ENCODE data around the gene ZNF407. TPM values are rescaled to one million over a fixed set of nuclear protein-coding genes. Genes with fewer than 3 reads are reported as not detected.

The ZNF407 gene
- total and polyA plus RNA-seq, 4 donors: 2.8 to 34.9 (median 9.5) TPM

DNA sequence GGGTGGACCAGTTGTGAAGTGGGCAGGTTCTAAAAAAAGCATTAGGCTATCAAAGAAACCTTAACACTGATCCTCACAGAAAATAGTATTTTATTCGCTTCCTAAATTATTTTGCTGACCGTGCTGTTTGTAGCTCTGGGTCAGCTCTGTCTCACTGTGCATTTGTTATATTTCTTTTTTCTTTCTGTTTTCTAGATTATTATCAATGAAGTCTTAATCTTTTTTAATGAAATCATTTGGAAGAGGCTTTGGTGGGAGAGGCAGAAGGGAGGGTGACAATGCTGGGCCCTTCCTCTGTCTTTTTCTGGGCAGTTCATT, 397.7 kb downstream of the ZNF407 start:
- TF ChIP-seq, protein P1, sequence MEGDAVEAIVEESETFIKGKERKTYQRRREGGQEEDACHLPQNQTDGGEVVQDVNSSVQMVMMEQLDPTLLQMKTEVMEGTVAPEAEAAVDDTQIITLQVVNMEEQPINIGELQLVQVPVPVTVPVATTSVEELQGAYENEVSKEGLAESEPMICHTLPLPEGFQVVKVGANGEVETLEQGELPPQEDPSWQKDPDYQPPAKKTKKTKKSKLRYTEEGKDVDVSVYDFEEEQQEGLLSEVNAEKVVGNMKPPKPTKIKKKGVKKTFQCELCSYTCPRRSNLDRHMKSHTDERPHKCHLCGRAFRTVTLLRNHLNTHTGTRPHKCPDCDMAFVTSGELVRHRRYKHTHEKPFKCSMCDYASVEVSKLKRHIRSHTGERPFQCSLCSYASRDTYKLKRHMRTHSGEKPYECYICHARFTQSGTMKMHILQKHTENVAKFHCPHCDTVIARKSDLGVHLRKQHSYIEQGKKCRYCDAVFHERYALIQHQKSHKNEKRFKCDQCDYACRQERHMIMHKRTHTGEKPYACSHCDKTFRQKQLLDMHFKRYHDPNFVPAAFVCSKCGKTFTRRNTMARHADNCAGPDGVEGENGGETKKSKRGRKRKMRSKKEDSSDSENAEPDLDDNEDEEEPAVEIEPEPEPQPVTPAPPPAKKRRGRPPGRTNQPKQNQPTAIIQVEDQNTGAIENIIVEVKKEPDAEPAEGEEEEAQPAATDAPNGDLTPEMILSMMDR (IDR thresholded peaks at IDR 0.05; ENCODE audit: control extremely low read depth, extremely low read depth): no peak
- Histone ChIP-seq H3K27ac (ENCODE audit: low read depth in 1 of 2, low read length in 1 of 2) (peak overlapping the region in 1 of 2 donors; percentile 42), H3K4me3 (no peak overlapping the region), H3K36me3 (ENCODE audit: control insufficient read depth in 4 of 4, insufficient read depth in 4 of 4, low read length in 4 of 4) (no peaks in the 10 kb centered on the region), H3K9me3 (ENCODE audit: control insufficient read depth in 4 of 4, insufficient read depth in 3 of 4, low read length in 3 of 4) (no peaks in the 10 kb centered on the region), H3K4me1 (ENCODE audit: control insufficient read depth in 5 of 5, insufficient read depth in 5 of 5, low read length in 5 of 5) (peaks cover 0 to 8% (median 0%) of the 10 kb centered on the region in 5 donors), H3K9ac (ENCODE audit: insufficient read depth in 1 of 2, low read length in 2 of 2) (no peak overlapping the region), H3K27me3 (ENCODE audit: control insufficient read depth in 3 of 3, insufficient read depth in 3 of 3, low read length in 2 of 3) (no peaks in the 10 kb centered on the region)
- WGBS, 2 donors: 86 to 88% methylated on average over 2 of the region's 2 CpGs
- DNase-seq (no peak), ATAC-seq (ENCODE audit: insufficient read depth, low FRiP score) (no peak)

DNA sequence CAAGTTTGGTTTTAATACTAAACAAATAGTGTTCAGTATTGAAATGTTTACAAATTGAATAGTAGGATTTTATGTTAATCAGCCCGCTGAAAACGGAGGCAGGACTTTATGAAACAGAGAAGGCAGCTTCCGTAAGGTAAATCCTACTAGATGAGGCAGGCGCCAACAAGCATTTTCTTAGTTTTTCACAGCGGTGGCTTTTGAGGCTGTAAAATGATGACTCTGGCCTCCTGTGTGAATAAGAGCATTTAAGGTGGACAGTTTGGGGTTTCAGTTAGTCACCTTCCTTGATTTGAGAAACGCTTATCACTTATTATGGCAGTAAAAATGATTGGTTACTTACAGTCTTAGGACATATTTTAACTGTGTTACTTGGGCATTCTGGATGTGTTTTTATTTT, 398.4 kb downstream of the ZNF407 start:
- Histone ChIP-seq H3K4me1 (ENCODE audit: control insufficient read depth in 5 of 5, insufficient read depth in 5 of 5, low read length in 5 of 5) (peaks cover 0 to 3% (median 0%) of the 10 kb centered on the region in 5 donors), H3K4me3 (no peak overlapping the region), H3K9me3 (ENCODE audit: control insufficient read depth in 4 of 4, insufficient read depth in 3 of 4, low read length in 3 of 4) (no peaks in the 10 kb centered on the region), H3K36me3 (ENCODE audit: control insufficient read depth in 4 of 4, insufficient read depth in 4 of 4, low read length in 4 of 4) (no peaks in the 10 kb centered on the region), H3K9ac (ENCODE audit: insufficient read depth in 1 of 2, low read length in 2 of 2) (no peak overlapping the region), H3K27me3 (ENCODE audit: control insufficient read depth in 3 of 3, insufficient read depth in 3 of 3, low read length in 2 of 3) (no peaks in the 10 kb centered on the region), H3K27ac (ENCODE audit: low read depth in 1 of 2, low read length in 1 of 2) (no peak overlapping the region)
- TF ChIP-seq, protein P1 (IDR thresholded peaks at IDR 0.05; ENCODE audit: control extremely low read depth, extremely low read depth): no peak
- ATAC-seq (ENCODE audit: insufficient read depth, low FRiP score) (no peak), DNase-seq (no peak)
- WGBS, 2 donors: 95 to 96% methylated on average over 6 of the region's 6 CpGs

DNA sequence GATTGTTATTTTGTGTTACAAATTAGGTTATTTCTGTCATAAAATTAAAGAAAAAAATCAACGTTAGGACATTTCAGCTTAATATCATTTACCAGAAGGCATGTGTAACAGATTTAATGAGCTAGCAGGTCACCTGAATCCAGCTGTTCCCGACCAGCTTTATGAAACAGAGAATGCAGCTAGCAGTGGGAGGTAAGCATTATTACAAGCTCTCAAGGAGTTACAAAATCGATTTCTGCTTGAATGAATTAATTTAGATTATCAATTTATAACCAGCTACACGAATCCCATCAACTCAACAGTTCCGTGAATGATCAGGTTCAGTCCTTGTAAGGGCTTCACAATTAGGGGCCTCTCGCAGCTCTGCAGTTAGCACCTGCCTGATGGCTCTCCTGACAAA, 399.3 kb downstream of the ZNF407 start:
- peaks cover 0 to 3% (median 0%) of the 10 kb centered on the region in 5 donors for H3K4me1 ChIP-seq (ENCODE audit: control insufficient read depth in 5 of 5, insufficient read depth in 5 of 5, low read length in 5 of 5)
- TF ChIP-seq, protein P1 (IDR thresholded peaks at IDR 0.05; ENCODE audit: control extremely low read depth, extremely low read depth): no peak
- WGBS, 2 donors: 91 to 93% methylated on average over 6 of the region's 6 CpGs
- H3K9ac ChIP-seq (ENCODE audit: insufficient read depth in 1 of 2, low read length in 2 of 2): no peak overlapping the region
- no peaks in the 10 kb centered on the region for H3K27me3 ChIP-seq (ENCODE audit: control insufficient read depth in 3 of 3, insufficient read depth in 3 of 3, low read length in 2 of 3)
- no peak for DNase-seq
- no peak overlapping the region for H3K4me3 ChIP-seq
- ATAC-seq (ENCODE audit: insufficient read depth, low FRiP score): no peak
- no peaks in the 10 kb centered on the region for H3K9me3 ChIP-seq (ENCODE audit: control insufficient read depth in 4 of 4, insufficient read depth in 3 of 4, low read length in 3 of 4)
- no peaks in the 10 kb centered on the region for H3K36me3 ChIP-seq (ENCODE audit: control insufficient read depth in 4 of 4, insufficient read depth in 4 of 4, low read length in 4 of 4)
- H3K27ac ChIP-seq (ENCODE audit: low read depth in 1 of 2, low read length in 1 of 2): no peak overlapping the region

DNA sequence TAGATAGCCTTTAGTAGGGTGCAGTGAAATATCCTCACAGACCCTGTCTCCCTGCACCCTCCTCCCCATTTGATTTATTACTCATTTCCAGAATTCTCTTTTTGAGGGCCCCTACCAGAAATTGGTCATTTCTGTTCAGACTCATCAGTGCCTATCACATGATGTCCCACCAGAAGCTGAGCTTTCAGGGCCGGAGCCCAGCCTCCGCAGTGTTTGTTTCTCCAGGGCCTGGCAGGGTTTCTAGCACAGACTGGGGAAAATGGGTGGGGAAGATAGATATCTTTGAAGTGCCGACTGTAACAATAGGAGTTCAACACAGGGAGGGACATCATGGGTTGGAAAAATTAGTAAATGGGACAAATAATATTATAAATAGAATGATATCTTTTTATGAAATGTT, 403.2 kb downstream of the ZNF407 start:
- no peak overlapping the region for H3K4me3 ChIP-seq
- DNase-seq: no peak

More for the DNA sequence above, 403.2 kb downstream of the ZNF407 start:
- TF ChIP-seq, protein P1 (IDR thresholded peaks at IDR 0.05; ENCODE audit: control extremely low read depth, extremely low read depth): no peak
- H3K27me3 ChIP-seq (ENCODE audit: control insufficient read depth in 3 of 3, insufficient read depth in 3 of 3, low read length in 2 of 3): no peaks in the 10 kb centered on the region
- H3K27ac ChIP-seq (ENCODE audit: low read depth in 1 of 2, low read length in 1 of 2): no peak overlapping the region
- no peaks in the 10 kb centered on the region for H3K9me3 ChIP-seq (ENCODE audit: control insufficient read depth in 4 of 4, insufficient read depth in 3 of 4, low read length in 3 of 4)
- 75 to 79% methylated on average over 3 of the region's 3 CpGs for WGBS, 2 donors
- H3K4me1 ChIP-seq (ENCODE audit: control insufficient read depth in 5 of 5, insufficient read depth in 5 of 5, low read length in 5 of 5): peaks cover 0 to 3% (median 0%) of the 10 kb centered on the region in 5 donors
- no peak for ATAC-seq (ENCODE audit: insufficient read depth, low FRiP score)
- H3K36me3 ChIP-seq (ENCODE audit: control insufficient read depth in 4 of 4, insufficient read depth in 4 of 4, low read length in 4 of 4): no peaks in the 10 kb centered on the region
- H3K9ac ChIP-seq (ENCODE audit: insufficient read depth in 1 of 2, low read length in 2 of 2): no peak overlapping the region
